GM19467 (cell line): Measurements from ENCODE around the gene ANXA8.
"Not testable (repeated sequence)": the region's sequence is repeated elsewhere in the genome, so short reads cannot be mapped to it uniquely, and the experiment has no call there.

ENCODE experiments used
- ATAC-seq: cut with Tn5 transposase; IDR thresholded peaks from one replicate; pipeline ENCODE4 v1.9.1; 2021; ENCODE audit warnings: mild to moderate bottlenecking, moderate library complexity; ENCODE audit not compliant: unreplicated experiment

The ANXA8 gene

DNA sequence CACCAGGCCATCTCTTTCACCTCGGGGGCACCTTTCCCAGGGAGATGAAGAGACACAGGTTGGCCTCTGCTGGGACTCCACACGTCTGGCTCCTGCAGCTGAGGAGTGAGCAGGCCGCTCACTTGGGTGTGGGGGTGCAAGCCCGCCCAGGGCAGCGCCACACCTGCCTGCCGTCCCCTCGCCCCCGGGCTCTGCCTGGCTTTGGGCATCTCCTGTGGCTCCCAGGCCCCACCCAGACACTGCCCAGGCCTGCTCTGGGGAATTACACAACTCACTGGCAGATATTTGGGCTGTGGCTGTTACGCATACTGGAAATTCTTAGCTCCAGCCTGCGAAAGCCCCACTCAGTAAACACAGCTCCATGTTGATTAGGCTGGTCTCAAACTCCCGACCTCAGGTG, at the start of gene ANXA8:
ANXA8 (minus strand) TSS at position 193 of the 400 bp plus-strand sequence; CDS start at position 11, 182 bp downstream.
- ATAC-seq, result not testable (repeated sequence)

DNA sequence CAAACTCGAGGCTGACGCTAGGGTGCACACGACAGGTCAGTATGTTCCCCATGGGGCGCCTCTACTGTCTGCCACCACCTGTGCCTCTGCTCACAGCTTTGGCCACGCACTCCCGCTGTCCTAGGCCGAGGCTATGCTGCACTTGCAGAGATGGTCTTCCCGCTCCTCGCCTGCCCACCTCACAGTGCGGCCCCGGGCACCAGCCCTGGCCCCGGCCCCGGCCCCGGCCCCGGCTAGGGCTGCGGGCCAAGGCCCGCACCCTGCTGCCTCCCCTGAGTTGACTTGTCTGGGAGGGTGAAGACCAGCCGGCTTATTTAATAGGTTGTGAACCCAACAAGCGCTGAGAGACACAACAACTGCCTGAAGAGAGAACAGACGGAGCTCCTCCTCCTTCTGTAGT, 39.6 kb upstream of the ANXA8 start, which contains the start of gene AGAP9:
AGAP9 (minus strand) TSS at position 164 of the 400 bp plus-strand sequence; CDS start at position 52, 112 bp downstream.
- not testable (repeated sequence) for ATAC-seq

DNA sequence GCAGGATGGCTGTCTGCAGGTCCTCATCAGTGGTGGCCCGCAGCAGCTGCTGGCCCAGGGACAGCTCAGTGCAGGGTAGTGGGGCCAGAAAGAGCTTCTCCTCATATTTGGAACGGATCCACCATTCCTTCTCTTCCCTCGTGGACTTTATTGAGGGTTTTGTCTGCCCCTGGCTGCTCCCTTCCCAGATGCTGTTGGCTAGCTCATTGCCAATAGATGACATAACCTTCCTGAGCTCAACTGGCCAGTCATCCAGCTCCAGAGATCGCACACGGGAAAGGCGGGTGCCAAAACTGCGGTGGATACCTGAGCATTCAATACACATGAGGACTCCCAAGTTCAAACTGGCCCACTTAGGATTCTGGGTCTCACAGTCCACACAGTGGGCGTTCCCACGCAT, 18.4 kb upstream of the ANXA8 start:
- not testable (repeated sequence) for ATAC-seq

DNA sequence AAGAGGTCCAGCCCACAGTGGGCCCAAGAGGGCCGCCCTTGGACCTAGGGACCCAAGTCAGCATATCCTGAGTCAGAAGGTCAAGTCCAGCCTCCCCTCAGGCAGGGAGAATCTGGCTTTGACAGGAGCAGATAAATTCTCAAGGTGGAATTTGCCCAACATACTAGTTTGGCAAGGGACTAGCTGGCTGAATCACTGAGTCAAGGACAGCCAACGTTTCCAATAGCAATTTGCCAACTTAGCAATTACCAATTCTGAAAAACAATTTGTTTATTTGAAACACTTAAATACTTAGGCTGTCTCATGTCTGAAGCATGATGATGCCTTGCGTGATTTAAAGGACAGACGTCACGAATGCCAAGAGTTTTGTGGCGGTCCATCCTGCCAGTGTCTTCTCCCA, 10.3 kb upstream of the ANXA8 start:
- ATAC-seq, result not testable (repeated sequence)

- ATAC-seq, result not testable (repeated sequence)
Observed at GRCh38 chr10:47491600-47491999, 7.7 kb upstream of the ANXA8 start, which contains the start of gene FAM25G. TSS of gene FAM25G (minus strand) at chr10:47491700. CDS start at chr10:47491674, 26 bp downstream.

GRCh38 chr10:47489630-47490029, 5.7 kb upstream of the ANXA8 start:
- not testable (repeated sequence) for ATAC-seq

DNA sequence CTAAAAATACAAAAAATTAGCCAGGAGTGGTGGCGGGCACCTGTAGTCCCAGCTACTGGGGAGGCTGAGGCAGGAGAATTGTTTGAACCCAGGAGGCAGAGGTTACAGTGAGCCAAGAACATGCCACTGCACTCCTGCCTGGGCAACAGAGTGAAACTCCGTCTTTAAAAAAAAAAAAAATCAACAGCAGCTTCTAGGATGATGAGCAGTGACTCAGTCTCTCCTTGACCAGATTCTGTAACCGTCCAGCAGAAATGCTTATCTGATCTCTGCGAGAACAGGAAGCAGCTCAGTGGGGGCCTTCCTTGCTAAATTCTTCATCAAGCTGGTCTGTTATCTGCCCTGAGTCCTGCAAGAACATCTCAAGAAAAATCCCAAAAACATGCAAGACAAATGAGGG, 2.0 kb upstream of the ANXA8 start:
- not testable (repeated sequence) for ATAC-seq

- ATAC-seq, result not testable (repeated sequence)
Observed at GRCh38 chr10:47484786-47485185, 871 bp upstream of the ANXA8 start.

DNA sequence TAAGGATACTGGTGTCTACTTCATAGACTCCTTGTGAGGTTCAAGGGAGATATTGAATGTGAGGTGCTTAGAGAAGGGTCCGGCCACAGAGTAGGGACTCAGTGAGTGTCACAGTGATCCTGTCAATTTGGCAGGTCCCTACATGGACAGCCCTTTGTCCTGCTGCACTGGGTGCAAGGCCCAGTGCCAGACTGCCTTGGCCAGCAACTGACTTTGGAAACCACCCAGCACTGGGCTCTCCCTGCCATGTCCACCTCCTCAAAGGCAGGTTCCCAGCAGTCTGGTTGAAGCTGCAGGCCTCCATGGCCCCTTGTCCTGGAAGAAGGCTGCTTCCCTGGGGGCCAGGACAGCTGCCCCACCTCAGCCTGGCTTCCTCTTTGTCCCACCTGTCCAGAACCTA, 1.5 kb downstream of the ANXA8 start:
- ATAC-seq, result not testable (repeated sequence)

DNA sequence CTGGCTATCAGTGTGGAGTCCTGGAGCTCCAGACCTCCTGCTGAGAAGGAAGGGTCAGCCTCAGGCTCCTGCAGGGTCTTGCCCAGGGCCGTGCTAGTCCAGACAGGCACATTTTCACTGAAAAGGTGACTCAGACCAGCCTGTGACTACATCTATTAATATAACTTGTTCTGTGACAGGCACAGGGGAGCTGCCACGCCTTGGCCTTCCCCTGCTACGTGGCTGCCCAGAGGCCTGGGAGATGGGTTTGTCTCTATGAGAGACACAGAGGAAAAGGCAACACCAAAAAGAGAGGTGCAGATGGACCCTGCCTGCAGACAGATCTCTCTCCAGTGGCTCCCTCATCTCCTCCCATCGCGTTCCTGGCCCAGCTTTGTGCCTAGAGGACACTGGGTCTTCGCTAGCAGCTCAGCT, 2.1 kb downstream of the ANXA8 start:
- ATAC-seq, result not testable (repeated sequence)

DNA sequence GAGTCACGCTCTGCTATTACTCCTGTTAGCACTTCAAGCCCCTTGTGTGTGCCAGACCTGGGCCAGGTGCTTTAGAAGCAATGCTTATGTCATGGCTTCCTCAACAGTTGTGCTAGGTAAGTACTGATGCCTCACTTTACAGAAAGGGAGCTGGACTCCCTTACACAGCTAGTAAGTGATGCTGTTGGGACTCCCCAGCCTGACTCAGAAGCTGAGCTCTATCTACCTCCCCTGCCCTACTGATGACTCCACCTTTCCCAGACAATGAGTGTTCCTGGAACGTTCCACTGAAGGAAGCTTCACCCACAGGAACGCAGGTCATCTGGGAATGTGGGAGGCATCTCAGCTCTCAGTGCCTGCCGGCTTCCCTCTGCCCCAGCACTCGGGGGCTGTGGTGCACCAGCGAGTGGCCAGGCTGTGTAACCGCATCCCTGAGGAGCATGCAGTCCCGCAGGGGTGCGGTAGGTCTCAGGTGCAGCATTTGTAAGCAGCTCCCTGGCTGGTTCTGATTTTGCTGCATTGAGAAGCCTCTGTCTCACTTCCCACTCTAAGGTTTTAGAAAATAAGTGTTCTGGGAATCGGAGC, 2.6 kb downstream of the ANXA8 start:
- not testable (repeated sequence) for ATAC-seq

- ATAC-seq, result not testable (repeated sequence)
Observed at GRCh38 chr10:47480133-47480532, 3.8 kb downstream of the ANXA8 start.

DNA sequence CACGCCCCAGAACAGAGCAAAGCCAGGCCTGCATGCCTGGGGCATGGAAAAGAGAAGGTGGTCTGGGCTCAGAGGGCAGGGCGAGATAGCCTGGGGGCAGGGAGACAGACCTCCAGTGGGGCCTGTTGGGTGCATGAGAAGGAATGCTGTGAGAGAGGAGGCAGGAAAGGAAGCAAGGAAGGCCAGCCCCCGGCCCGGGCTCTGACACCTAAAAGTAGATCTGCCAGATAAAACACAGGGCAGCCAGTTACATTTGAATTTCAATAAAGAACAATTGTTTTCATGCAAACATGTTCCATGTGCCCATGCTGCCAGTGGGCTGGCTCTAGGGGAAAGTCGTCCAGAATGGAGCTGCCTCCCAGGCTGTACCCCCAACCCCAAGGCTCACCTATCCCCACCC, 5.8 kb downstream of the ANXA8 start:
- ATAC-seq, result not testable (repeated sequence)

GRCh38 chr10:47477078-47477477, 6.8 kb downstream of the ANXA8 start:
- not testable (repeated sequence) for ATAC-seq

DNA sequence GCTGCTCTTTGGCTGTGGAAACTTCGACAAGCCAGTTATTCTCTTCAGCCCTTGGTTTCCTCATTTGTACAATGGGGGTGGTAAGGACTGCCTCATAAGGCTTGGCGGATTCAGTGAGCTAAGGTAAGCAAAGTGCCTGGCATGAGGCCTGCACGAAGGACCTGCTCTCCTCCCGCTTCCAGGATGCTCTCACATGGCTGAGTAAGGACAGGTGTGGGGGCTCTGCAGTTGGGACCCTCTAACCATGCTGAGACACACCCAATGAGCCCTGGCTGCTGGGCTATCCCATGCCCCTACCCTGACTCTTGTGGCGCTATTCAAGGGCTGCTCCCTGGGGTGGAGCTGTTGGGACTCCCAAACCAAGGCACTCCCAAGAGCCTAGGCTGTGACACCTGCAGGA, 8.8 kb downstream of the ANXA8 start:
- ATAC-seq, result not testable (repeated sequence)

GRCh38 chr10:47473516-47473915, 10.4 kb downstream of the ANXA8 start:
- not testable (repeated sequence) for ATAC-seq

- ATAC-seq, result not testable (repeated sequence)
Observed at GRCh38 chr10:47472647-47473046, 11.3 kb downstream of the ANXA8 start.

DNA sequence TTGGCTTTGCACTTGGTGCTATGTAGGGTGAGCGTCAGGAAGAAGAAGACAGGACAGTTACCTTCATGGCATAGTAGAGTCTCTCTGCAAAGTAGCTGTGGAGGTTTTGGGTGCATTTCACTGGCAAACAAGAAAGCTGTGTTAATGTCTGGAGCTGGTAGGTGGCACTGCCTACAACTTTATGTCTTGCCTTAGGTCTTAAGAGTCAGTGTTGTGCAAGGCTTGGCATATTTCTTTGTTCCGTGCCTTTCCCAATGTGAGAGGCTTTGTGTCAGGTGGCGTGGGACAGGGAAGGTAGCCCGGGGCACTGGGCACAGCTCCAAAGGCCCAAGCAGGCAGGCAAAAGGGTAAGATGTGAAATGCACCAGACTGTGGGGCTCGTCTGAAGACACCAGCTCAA, 11.8 kb downstream of the ANXA8 start:
- not testable (repeated sequence) for ATAC-seq

DNA sequence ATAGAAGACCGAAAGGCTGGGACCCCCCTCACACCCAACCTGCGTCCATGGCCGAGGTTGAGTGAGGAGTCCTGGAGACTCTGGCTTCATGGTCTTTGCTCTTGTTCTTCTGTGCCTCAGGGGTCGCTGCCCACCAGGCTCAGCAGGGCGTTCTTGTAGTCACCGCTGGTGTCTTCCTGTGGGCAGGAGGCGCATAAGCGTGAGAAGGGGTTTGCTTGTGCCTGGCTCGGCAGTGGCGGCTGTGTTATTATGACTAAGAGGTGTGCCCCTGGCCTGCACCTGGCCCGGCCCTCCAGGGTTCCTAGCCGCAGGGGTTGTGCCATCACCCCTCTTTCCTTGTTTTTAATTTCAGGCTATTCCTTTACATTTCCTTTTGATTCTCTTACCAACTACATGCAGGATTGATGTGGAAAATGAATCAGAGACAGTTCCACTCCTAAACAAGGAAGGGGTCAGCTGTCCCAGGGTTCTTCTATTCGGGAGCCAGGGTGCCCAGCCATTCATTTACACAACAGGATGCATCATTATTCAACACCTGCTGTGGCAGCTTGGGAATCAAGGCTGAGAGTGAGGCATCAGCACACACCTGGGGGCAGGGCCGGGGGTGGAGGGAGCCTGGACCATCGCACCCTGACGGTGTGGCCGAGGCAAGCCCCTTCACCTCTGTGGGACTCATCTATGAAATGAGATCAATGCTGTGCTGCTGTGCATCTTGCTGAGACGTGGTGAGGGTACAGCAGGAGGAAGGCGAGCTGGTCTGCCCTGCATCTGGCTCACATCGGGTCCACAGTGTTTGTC, 15.0 kb downstream of the ANXA8 start:
- ATAC-seq, result not testable (repeated sequence)

GRCh38 chr10:47467957-47468356, 16.0 kb downstream of the ANXA8 start:
- not testable (repeated sequence) for ATAC-seq

DNA sequence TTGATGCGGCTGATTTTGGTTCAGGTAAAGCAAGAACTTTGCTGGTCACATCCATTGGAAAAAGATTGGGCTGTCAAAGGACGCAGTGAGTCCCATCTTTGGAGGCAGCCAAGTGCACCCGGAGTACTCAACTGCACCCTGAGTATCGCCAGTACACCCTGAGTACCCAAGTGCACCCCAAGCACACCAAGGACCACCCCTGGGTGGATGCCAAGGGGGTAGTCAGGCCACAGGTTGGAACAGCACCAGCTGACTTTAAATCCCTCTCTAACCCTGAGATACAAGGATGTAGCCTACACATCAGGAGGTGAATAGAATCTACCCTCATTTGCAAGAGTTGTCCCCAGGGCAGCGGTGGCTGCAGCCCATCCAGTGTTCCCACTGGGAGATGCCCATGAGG, 16.5 kb downstream of the ANXA8 start:
- not testable (repeated sequence) for ATAC-seq
